ENCODE measurements around the gene MSMO1. TPM values are rescaled to one million over a fixed set of nuclear protein-coding genes. Genes with fewer than 3 reads are reported as not detected.

Gene MSMO1
- total RNA-seq, 1 donor from 2014 or later, result 43.5 TPM

DNA sequence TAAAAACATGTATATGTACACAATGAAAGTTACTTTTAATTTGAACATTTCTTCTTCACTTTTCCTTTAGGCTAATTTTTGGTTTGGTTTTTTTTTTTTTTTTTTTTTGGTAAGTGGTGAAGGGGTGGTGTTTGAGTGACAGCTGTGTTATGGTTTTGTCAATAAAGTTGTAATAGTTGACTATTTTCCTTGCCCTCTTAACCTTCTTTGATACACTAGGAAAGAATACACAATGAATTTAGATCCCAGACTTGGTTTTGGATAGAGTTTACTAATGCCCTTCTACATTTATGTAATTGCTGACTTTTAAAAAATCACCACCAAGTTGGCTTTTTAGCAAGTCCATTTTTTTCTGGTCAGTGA, 38.1 kb upstream of the MSMO1 start:
- no peak for DNase-seq (ENCODE audit: extremely low spot score in 2 of 2)
- peaks cover 5% of the 10 kb centered on the region for H3K4me1 ChIP-seq
- no peak overlapping the region for H3K27ac ChIP-seq
- intact Hi-C loops (cut with DNase I), result no loop called here
- H3K4me3 ChIP-seq, result no peak overlapping the region
- TF ChIP-seq POLR2A (IDR thresholded peaks at IDR 0.05) (no peak), POLR2AphosphoS5 (IDR thresholded peaks at IDR 0.05; ENCODE audit: insufficient read depth in 1 of 2, low read depth in 1 of 2) (no peak)
- TF ChIP-seq, protein P1, sequence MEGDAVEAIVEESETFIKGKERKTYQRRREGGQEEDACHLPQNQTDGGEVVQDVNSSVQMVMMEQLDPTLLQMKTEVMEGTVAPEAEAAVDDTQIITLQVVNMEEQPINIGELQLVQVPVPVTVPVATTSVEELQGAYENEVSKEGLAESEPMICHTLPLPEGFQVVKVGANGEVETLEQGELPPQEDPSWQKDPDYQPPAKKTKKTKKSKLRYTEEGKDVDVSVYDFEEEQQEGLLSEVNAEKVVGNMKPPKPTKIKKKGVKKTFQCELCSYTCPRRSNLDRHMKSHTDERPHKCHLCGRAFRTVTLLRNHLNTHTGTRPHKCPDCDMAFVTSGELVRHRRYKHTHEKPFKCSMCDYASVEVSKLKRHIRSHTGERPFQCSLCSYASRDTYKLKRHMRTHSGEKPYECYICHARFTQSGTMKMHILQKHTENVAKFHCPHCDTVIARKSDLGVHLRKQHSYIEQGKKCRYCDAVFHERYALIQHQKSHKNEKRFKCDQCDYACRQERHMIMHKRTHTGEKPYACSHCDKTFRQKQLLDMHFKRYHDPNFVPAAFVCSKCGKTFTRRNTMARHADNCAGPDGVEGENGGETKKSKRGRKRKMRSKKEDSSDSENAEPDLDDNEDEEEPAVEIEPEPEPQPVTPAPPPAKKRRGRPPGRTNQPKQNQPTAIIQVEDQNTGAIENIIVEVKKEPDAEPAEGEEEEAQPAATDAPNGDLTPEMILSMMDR (IDR thresholded peaks at IDR 0.05), result no peak
- H3K9me3 ChIP-seq, result no peaks in the 10 kb centered on the region
- no peaks in the 10 kb centered on the region for H3K36me3 ChIP-seq
- H3K27me3 ChIP-seq, result no peaks in the 10 kb centered on the region

DNA sequence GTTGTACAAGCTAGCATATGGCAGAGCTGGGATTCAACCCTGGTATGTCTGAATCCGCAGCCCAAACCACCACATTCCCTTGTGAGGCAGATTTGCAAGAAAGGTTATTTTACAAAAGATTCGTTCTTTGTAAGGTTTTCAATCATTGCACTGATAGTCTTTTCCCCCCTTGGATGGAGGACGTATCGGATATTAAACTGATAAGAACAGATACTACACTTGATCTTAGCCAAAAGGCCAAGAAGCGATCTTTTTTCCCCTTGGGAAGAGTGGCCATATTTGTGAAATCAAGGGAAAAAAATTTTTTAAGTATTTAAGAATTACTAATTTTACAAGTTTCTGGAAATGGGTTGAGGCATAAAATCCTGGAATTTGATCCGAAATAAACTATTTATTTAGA, 34.4 kb upstream of the MSMO1 start:
- no peak overlapping the region for H3K4me3 ChIP-seq
- TF ChIP-seq POLR2AphosphoS5 (IDR thresholded peaks at IDR 0.05; ENCODE audit: insufficient read depth in 1 of 2, low read depth in 1 of 2) (no peak), POLR2A (IDR thresholded peaks at IDR 0.05) (no peak)
- TF ChIP-seq, protein P1 (IDR thresholded peaks at IDR 0.05), result no peak
- no peaks in the 10 kb centered on the region for H3K9me3 ChIP-seq
- H3K27ac ChIP-seq, result no peak overlapping the region
- H3K36me3 ChIP-seq, result peaks cover 0 to 6% of the 10 kb centered on the region in 2 donors
- no peaks in the 10 kb centered on the region for H3K27me3 ChIP-seq
- no peak for DNase-seq (ENCODE audit: extremely low spot score in 2 of 2)
- intact Hi-C loops (cut with DNase I), result no loop called here
- peaks cover 5% of the 10 kb centered on the region for H3K4me1 ChIP-seq

DNA sequence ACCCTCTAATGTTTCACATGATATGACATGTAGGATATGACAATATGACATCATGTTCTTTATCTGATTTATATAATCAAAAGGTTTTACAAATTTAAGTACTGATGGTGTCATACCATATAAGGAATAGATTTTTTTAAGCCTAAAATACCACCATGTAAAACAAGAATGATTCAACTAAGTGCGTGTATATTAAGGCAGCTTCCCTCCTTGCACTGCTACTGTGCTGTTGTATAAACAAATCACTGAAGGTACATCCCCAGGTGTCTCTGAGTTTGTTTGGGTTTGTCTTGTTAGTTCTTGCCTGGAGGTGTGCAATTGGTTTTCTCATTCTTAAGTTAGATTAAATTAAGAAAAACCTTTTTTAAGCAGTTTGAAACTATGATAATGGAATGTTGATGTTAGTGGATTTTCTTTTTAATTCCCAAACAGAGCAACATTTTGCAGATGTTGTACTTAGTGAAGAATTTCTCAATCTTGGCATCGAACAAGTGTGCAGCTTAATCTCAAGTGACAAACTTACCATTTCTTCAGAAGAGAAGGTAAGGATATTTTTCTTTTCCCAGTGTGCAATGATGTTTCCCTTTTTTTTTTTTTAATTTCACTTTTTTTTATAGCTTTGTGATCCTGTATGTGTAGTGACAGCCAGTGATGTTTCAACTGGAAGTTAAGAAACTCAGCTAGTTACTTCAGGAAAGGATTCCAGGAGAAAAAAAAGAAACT, 33.4 kb upstream of the MSMO1 start:
- no peak overlapping the region for H3K27ac ChIP-seq
- DNase-seq (ENCODE audit: extremely low spot score in 2 of 2), result no peak

DNA sequence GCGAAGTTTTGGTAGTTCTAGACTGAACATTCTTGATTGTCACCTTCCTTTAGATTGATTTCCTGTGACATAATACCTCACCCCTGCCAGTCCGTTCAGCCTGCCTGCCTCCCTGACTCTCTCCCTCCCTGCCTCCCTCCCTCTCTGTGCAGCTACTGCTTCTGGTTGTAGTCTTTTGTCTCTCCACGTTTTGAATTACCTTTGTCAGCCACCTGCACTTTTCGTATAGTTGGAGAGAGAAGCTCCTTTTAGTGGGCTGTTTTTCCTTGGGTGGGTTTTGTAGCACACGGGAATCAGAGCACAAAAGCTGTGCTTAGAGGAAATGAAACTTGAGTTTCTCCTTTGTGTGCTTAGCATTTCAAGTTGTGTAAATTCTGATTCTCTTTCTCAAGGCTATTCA, 32.6 kb upstream of the MSMO1 start:
- no peak overlapping the region for H3K4me3 ChIP-seq
- no peaks in the 10 kb centered on the region for H3K4me1 ChIP-seq
- no peaks in the 10 kb centered on the region for H3K27me3 ChIP-seq
- H3K36me3 ChIP-seq, result peaks cover 0 to 12% of the 10 kb centered on the region in 2 donors
- intact Hi-C loops (cut with DNase I), result no loop called here
- H3K27ac ChIP-seq, result no peak overlapping the region
- DNase-seq (ENCODE audit: extremely low spot score in 2 of 2), result no peak
- TF ChIP-seq POLR2A (IDR thresholded peaks at IDR 0.05), result no peak
- H3K9me3 ChIP-seq, result no peaks in the 10 kb centered on the region

More for the DNA sequence above, 33.4 kb upstream of the MSMO1 start:
- no peaks in the 10 kb centered on the region for H3K27me3 ChIP-seq
- no peaks in the 10 kb centered on the region for H3K4me1 ChIP-seq
- peaks cover 0 to 12% of the 10 kb centered on the region in 2 donors for H3K36me3 ChIP-seq
- intact Hi-C loops (cut with DNase I), result no loop called here
- no peak overlapping the region for H3K4me3 ChIP-seq
- H3K9me3 ChIP-seq, result no peaks in the 10 kb centered on the region
- TF ChIP-seq, protein P1 (IDR thresholded peaks at IDR 0.05), result no peak
- TF ChIP-seq POLR2AphosphoS5 (IDR thresholded peaks at IDR 0.05; ENCODE audit: insufficient read depth in 1 of 2, low read depth in 1 of 2), result no peak
- TF ChIP-seq POLR2A (IDR thresholded peaks at IDR 0.05), result no peak

DNA sequence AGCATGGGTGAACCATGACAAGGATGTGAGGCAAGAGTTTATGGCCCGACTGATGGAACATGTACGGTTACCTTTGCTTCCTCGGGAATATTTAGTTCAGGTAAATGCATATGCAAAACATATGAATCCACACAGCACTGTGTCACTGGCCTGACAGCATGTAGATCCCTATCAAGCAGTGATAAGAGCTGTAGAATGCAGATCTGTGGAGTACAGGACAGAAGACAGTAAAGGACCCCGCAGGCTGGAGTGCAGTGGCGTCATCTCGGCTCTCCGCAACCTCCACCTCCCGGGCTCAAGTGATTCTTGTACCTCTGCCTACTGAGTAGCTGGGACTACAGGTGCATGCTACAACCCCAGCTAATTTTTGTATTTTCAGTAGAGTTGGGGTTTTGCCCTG, 29.8 kb upstream of the MSMO1 start:
- Histone ChIP-seq H3K27ac (no peak overlapping the region), H3K27me3 (no peaks in the 10 kb centered on the region), H3K9me3 (no peaks in the 10 kb centered on the region), H3K36me3 (peaks cover 0 to 12% of the 10 kb centered on the region in 2 donors), H3K4me3 (no peak overlapping the region), H3K4me1 (no peaks in the 10 kb centered on the region)
- TF ChIP-seq, protein P1 (IDR thresholded peaks at IDR 0.05), result no peak
- TF ChIP-seq POLR2AphosphoS5 (IDR thresholded peaks at IDR 0.05; ENCODE audit: insufficient read depth in 1 of 2, low read depth in 1 of 2) (no peak), POLR2A (IDR thresholded peaks at IDR 0.05) (no peak)
- intact Hi-C loops (cut with DNase I), result no loop called here
- no peak for DNase-seq (ENCODE audit: extremely low spot score in 2 of 2)

Data from vagina (tissue), 2 donors.